Neural progenitor cell (in vitro differentiated cells): Measurements from ENCODE around the gene AKAP9. TPM values are rescaled to one million over a fixed set of nuclear protein-coding genes. Genes with fewer than 3 reads are reported as not detected.

Experiments
- DNase-seq: peaks from one replicate; pipeline ENCODE4 v3.0.0-alpha.2; 2016; ENCODE audit warnings: low spot score
- H2AFZ ChIP-seq: fragments of 200-600 bp; sonication (generic); replicated peaks from 2 replicates; pipeline ENCODE4 v1.6.1; 2016; ENCODE audit warnings: antibody characterized with exemption
- H3F3A ChIP-seq: fragments of 200-600 bp; sonication (generic); 2 replicates; pipeline ENCODE4 v1.6.1; 2016; ENCODE audit warnings: antibody characterized with exemption, low read depth
- H3K27ac ChIP-seq: fragments of 200-600 bp; sonication (generic); 2 replicates; pipeline ENCODE4 v1.5.1; 2016; ENCODE audit warnings: mild to moderate bottlenecking
- H3K27me3 ChIP-seq: fragments of 200-600 bp; sonication (generic); 2 replicates; pipeline ENCODE4 v1.6.1; 2016; ENCODE audit warnings: mild to moderate bottlenecking, moderate library complexity
- H3K36me3 ChIP-seq: fragments of 200-600 bp; sonication (generic); 2 replicates; pipeline ENCODE4 v1.5.1; 2016
- H3K4me1 ChIP-seq: fragments of 200-600 bp; sonication (generic); 2 replicates; pipeline ENCODE4 v1.6.1; 2016; ENCODE audit warnings: mixed run types
- H3K4me2 ChIP-seq: fragments of 200-600 bp; sonication (generic); 2 replicates; pipeline ENCODE4 v1.6.1; 2016
- H3K4me3 ChIP-seq: fragments of 200-600 bp; sonication (generic); 2 replicates; pipeline ENCODE4 v1.5.1; 2016
- H3K79me2 ChIP-seq: fragments of 200-600 bp; sonication (generic); 2 replicates; pipeline ENCODE4 v1.6.1; 2016; ENCODE audit warnings: low read depth
- H3K9ac ChIP-seq: fragments of 200-600 bp; sonication (generic); 2 replicates; pipeline ENCODE4 v1.6.1; 2016
- H3K9me3 ChIP-seq: fragments of 200-600 bp; sonication (generic); 2 replicates; pipeline ENCODE4 v1.5.1; 2016; ENCODE audit warnings: low read depth
- H4K20me1 ChIP-seq: fragments of 200-600 bp; sonication (generic); 2 replicates; pipeline ENCODE4 v1.6.1; 2016; ENCODE audit warnings: low read depth
- H3K27ac Mint-ChIP-seq: 3 replicates; pipeline ENCODE4 v1.8.0; 2021; ENCODE audit warnings: mixed read lengths
- H3K27me3 Mint-ChIP-seq: 2 replicates; pipeline ENCODE4 v1.8.0; 2022; ENCODE audit warnings: low read depth, mild to moderate bottlenecking, inconsistent platforms, moderate library complexity, mixed read lengths; ENCODE audit not compliant: insufficient read depth
- H3K36me3 Mint-ChIP-seq: 3 replicates; pipeline ENCODE4 v1.8.0; 2021; ENCODE audit warnings: mixed read lengths
- H3K4me1 Mint-ChIP-seq: 3 replicates; pipeline ENCODE4 v1.8.0; 2021; ENCODE audit warnings: mixed read lengths
- H3K4me3 Mint-ChIP-seq: 3 replicates; pipeline ENCODE4 v1.8.0; 2021; ENCODE audit warnings: mild to moderate bottlenecking, moderate library complexity, mixed read lengths
- H3K9me3 Mint-ChIP-seq: 3 replicates; pipeline ENCODE4 v1.8.0; 2020; ENCODE audit warnings: mixed read lengths
- CTCF ChIP-seq: fragments of 200-600 bp; sonication (generic); IDR thresholded peaks from 2 replicates; pipeline ENCODE4 v1.5.1; 2017; ENCODE audit warnings: antibody characterized with exemption, mild to moderate bottlenecking
- EZH2 ChIP-seq: fragments of 200-600 bp; sonication (generic); IDR thresholded peaks from 2 replicates; pipeline ENCODE4 v1.6.1; 2017; ENCODE audit warnings: antibody characterized with exemption, mild to moderate bottlenecking, moderate library complexity
- EZH2phosphoT487 ChIP-seq: fragments of 200-600 bp; sonication (generic); IDR thresholded peaks from 2 replicates; pipeline ENCODE4 v1.6.1; 2017; ENCODE audit warnings: antibody characterized with exemption
- total RNA-seq: library from RNA; depleted of rRNA; stranded (reverse); fragments of >200 nt; gene quantifications from 2 replicates; pipeline ENCODE4 v1.2.3, GENCODE V29; 2015; ENCODE audit warnings: low replicate concordance

AKAP9 gene
- total RNA-seq, 1 donor from 2014 or later = 93.4 TPM

- Histone ChIP-seq H3K9me3 (no peaks in the 10 kb centered on the region), H3K36me3 (peaks cover 20% of the 10 kb centered on the region), H3K79me2 (peaks cover 48% of the 10 kb centered on the region), H3K4me1 (peaks cover 24% of the 10 kb centered on the region), H3K27ac (peak within 1 kb of the TSS; percentile 96), H3K4me2 (peak within 1 kb of the TSS; percentile 81), H4K20me1 (peaks cover 38% of the 10 kb centered on the region), H3K9ac (peak within 1 kb of the TSS; percentile 93), H3F3A (peaks cover 19% of the 10 kb centered on the region), H3K27me3 (no peaks in the 10 kb centered on the region), H2AFZ (peak within 1 kb of the TSS; percentile 99), H3K4me3 (peak within 1 kb of the TSS; percentile 95)
- no peak for TF ChIP-seq EZH2phosphoT487
- TF ChIP-seq CTCF = peak; percentile 11
- peak within 1 kb of the TSS; percentile 99 for H3K4me3 Mint-ChIP-seq
- peak within 1 kb of the TSS; percentile 100 for H3K27ac Mint-ChIP-seq
- peaks cover 8% of the 10 kb centered on the region for H3K9me3 Mint-ChIP-seq
- H3K27me3 Mint-ChIP-seq = peaks cover 11% of the 10 kb centered on the region
- peaks cover 27% of the 10 kb centered on the region for H3K36me3 Mint-ChIP-seq
- peaks cover 31% of the 10 kb centered on the region for H3K4me1 Mint-ChIP-seq
- DNase-seq = peak; percentile 93
These were observed 193.8 kb downstream of the AKAP9 start, which contains the start of gene CYP51A1 for GRCh38 chr7:92134271-92135051. TSS of gene CYP51A1 (minus strand) at chr7:92134477. CDS start at chr7:92134364, 113 bp downstream.

DNA sequence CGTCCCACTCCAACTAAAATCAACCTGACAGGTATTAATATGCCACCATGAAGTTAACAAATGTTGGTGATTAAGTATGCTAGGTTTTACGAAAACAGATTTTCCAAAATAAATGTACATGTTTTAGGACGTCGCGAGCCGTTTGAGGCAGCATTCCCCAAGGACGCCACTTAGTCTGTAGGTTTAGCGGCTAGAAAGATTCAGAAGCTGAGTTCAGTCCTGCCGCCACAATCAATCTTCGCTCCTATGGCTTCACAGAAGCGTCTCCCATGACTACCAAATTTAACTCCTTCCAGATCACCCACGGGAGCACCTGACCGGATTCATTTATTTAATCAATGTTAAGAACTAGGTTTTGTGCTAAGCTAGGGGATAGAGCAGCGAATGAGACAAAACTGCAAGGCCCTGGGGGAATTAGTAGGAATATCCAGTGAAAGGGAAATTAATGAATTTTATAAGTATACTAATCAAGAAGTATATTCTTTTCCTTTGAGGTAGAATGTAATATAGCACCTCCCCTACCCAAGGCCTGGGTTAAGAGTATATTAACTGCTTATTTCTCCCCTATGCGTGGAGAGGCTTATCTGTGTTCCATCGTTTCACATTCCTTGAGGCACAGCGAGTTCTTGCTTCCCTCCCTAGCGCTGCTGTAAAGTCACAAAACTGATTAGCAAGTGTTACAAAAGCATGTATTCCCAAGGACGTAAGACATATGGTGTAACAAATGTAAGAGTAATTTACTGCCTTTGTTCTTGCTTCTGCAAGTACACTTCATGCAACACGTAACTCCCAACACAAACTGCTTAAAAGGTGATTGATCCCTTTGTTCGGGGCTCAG, 194.6 kb downstream of the AKAP9 start:
- Histone ChIP-seq H3K36me3 (peaks cover 13% of the 10 kb centered on the region), H3K27me3 (no peaks in the 10 kb centered on the region), H3K79me2 (peaks cover 40% of the 10 kb centered on the region), H3K4me3 (peak overlapping the region; percentile 95), H4K20me1 (peaks cover 31% of the 10 kb centered on the region), H3K4me2 (peak overlapping the region; percentile 81), H3K4me1 (peaks cover 24% of the 10 kb centered on the region), H2AFZ (peak overlapping the region; percentile 99), H3K27ac (peak overlapping the region; percentile 96), H3K9me3 (no peaks in the 10 kb centered on the region), H3K9ac (peak overlapping the region; percentile 93), H3F3A (peaks cover 19% of the 10 kb centered on the region)
- H3K4me3 Mint-ChIP-seq = peak overlapping the region; percentile 99
- H3K36me3 Mint-ChIP-seq = peaks cover 23% of the 10 kb centered on the region
- H3K27me3 Mint-ChIP-seq = peaks cover 11% of the 10 kb centered on the region
- no peak for TF ChIP-seq EZH2phosphoT487
- TF ChIP-seq EZH2 = no peak
- no peak for TF ChIP-seq CTCF
- DNase-seq = peak; percentile 59
- peak overlapping the region; percentile 100 for H3K27ac Mint-ChIP-seq
- H3K4me1 Mint-ChIP-seq = peaks cover 31% of the 10 kb centered on the region
- H3K9me3 Mint-ChIP-seq = peaks cover 10% of the 10 kb centered on the region

- Histone ChIP-seq H3K4me3 (no peak overlapping the region), H3K79me2 (peaks cover 17% of the 10 kb centered on the region), H3F3A (peaks cover 19% of the 10 kb centered on the region), H3K27me3 (no peaks in the 10 kb centered on the region), H3K4me2 (no peak overlapping the region), H3K9me3 (no peaks in the 10 kb centered on the region), H2AFZ (no peak overlapping the region), H3K36me3 (no peaks in the 10 kb centered on the region), H3K4me1 (peaks cover 13% of the 10 kb centered on the region), H4K20me1 (peaks cover 9% of the 10 kb centered on the region), H3K9ac (no peak overlapping the region), H3K27ac (no peak overlapping the region)
- TF ChIP-seq CTCF = no peak
- Mint-ChIP-seq H3K4me1 (peaks cover 19% of the 10 kb centered on the region), H3K9me3 (peaks cover 17% of the 10 kb centered on the region), H3K36me3 (peaks cover 12% of the 10 kb centered on the region), H3K27me3 (peaks cover 13% of the 10 kb centered on the region), H3K4me3 (no peak overlapping the region), H3K27ac (no peak overlapping the region)
- DNase-seq = no peak
These were observed 196.9 kb downstream of the AKAP9 start for GRCh38 chr7:92137557-92137956.
